ENCODE results near the gene TSPAN16. TPM values are rescaled to one million over a fixed set of nuclear protein-coding genes. Genes with fewer than 3 reads are reported as not detected.
A peak's percentile ranks its signal among the peaks of the same experiment; 100 is the strongest.

TSPAN16 gene
- total and polyA plus RNA-seq, 10 donors = not detected

- Histone ChIP-seq H3K27me3 (replicated peaks in 1 of 7) (peaks cover 0 to 65% (median 0%) of the 10 kb centered on the region in 7 donors), H3K4me1 (peaks cover 0 to 55% (median 39%) of the 10 kb centered on the region in 6 donors), H3K9me3 (no peaks in the 10 kb centered on the region), H3K36me3 (no peaks in the 10 kb centered on the region), H3K27ac (peak overlapping the region in 7 of 8 donors; percentile 33 to 65 (median 54)), H3K4me3 (no peak overlapping the region)
- intact Hi-C loops (cut with DNase I; ENCODE audit: low total_unique reads) = no loop called here
- DNase-seq = no peak
- WGBS, 5 donors = 62 to 75% (median 68%) methylated on average over 15 to 19 of the region's 19 CpGs
- TF ChIP-seq POLR2A (IDR thresholded peaks at IDR 0.05) (no peak), POLR2AphosphoS5 (IDR thresholded peaks at IDR 0.05) (peak; percentile 33 to 63 (median 62))
- TF ChIP-seq, protein P1, sequence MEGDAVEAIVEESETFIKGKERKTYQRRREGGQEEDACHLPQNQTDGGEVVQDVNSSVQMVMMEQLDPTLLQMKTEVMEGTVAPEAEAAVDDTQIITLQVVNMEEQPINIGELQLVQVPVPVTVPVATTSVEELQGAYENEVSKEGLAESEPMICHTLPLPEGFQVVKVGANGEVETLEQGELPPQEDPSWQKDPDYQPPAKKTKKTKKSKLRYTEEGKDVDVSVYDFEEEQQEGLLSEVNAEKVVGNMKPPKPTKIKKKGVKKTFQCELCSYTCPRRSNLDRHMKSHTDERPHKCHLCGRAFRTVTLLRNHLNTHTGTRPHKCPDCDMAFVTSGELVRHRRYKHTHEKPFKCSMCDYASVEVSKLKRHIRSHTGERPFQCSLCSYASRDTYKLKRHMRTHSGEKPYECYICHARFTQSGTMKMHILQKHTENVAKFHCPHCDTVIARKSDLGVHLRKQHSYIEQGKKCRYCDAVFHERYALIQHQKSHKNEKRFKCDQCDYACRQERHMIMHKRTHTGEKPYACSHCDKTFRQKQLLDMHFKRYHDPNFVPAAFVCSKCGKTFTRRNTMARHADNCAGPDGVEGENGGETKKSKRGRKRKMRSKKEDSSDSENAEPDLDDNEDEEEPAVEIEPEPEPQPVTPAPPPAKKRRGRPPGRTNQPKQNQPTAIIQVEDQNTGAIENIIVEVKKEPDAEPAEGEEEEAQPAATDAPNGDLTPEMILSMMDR (IDR thresholded peaks at IDR 0.05 in 8 of 11, conservative IDR thresholded peaks at IDR 0.05 in 3 of 11) = no peak
Observed at GRCh38 chr19:11264452-11265176, 31.3 kb upstream of the TSPAN16 start.

GRCh38 chr19:11265177-11265784 is 30.7 kb upstream of the TSPAN16 start:
- TF ChIP-seq POLR2AphosphoS5 (IDR thresholded peaks at IDR 0.05) (no peak), POLR2A (IDR thresholded peaks at IDR 0.05) (no peak)
- TF ChIP-seq, protein P1 (IDR thresholded peaks at IDR 0.05 in 8 of 11, conservative IDR thresholded peaks at IDR 0.05 in 3 of 11) = no peak
- H3K27me3 ChIP-seq (replicated peaks in 1 of 7) = peaks cover 0 to 65% (median 0%) of the 10 kb centered on the region in 7 donors
- intact Hi-C loops (cut with DNase I; ENCODE audit: low total_unique reads) = no loop called here
- DNase-seq = no peak
- peaks cover 0 to 55% (median 40%) of the 10 kb centered on the region in 6 donors for H3K4me1 ChIP-seq
- no peak overlapping the region for H3K4me3 ChIP-seq
- whole genome bisulfite sequencing, 5 donors = 80 to 91% (median 84%) methylated on average over 5 to 6 of the region's 6 CpGs
- H3K36me3 ChIP-seq = no peaks in the 10 kb centered on the region
- H3K27ac ChIP-seq = peak overlapping the region in 6 of 8 donors; percentile 41 to 65 (median 56)
- no peaks in the 10 kb centered on the region for H3K9me3 ChIP-seq

DNA sequence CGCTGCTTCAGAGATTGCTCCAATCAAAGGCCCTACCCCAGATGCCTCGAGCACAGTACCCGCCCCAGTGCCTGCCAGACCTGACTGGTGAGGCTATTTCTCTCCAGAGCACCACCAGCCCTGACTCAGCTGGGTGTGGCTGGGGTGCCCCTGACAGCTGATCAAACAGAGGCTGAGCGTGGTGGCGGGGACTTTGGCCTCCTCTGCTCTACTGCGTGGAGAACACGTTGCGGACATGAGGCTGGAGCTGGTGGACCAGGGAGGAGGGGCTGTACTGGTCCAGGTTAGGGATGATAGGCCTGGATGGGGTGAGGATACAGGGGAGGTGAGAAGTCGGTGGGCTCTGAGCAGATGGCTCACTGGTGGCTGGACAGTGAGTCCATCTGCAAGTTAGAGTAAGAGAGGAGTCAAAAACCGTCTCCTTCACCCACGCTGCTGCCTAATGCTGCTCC is 30.1 kb upstream of the TSPAN16 start:
- H3K9me3 ChIP-seq = no peaks in the 10 kb centered on the region
- peaks cover 0 to 65% (median 0%) of the 10 kb centered on the region in 7 donors for H3K27me3 ChIP-seq (replicated peaks in 1 of 7)
- no peak for TF ChIP-seq POLR2A (IDR thresholded peaks at IDR 0.05)
- TF ChIP-seq, protein P1 (IDR thresholded peaks at IDR 0.05 in 8 of 11, conservative IDR thresholded peaks at IDR 0.05 in 3 of 11) = no peak
- no peak for TF ChIP-seq POLR2AphosphoS5 (IDR thresholded peaks at IDR 0.05)
- DNase-seq = no peak
- WGBS, 5 donors = 73 to 78% (median 76%) methylated on average over 11 of the region's 11 CpGs
- intact Hi-C loops (cut with DNase I; ENCODE audit: low total_unique reads) = no loop called here
- H3K36me3 ChIP-seq = no peaks in the 10 kb centered on the region
- peaks cover 0 to 54% (median 40%) of the 10 kb centered on the region in 6 donors for H3K4me1 ChIP-seq
- H3K4me3 ChIP-seq = no peak overlapping the region
- H3K27ac ChIP-seq = peak overlapping the region in 1 of 8 donors; percentile 65

Data from spleen (tissue), 11 donors.